Lower leg skin (tissue), 4 donors: Measurements from ENCODE around the gene VPS8. TPM values are rescaled to one million over a fixed set of nuclear protein-coding genes. Genes with fewer than 3 reads are reported as not detected.
A peak's percentile ranks its signal among the peaks of the same experiment; 100 is the strongest.

Experiments
- DNase-seq, 2 donors: peaks; one replicate each; pipeline ENCODE4 v3.0.0-alpha.2; 2019; ENCODE audit warnings: low spot score in 2 of 2
- H3K4me3 ChIP-seq: fragments of 200-600 bp; sonication (generic); 2 replicates; pipeline ENCODE4 v1.5.1; 2017; ENCODE audit warnings: mild to moderate bottlenecking, low read depth; ENCODE audit not compliant: poor library complexity, severe bottlenecking
- CTCF ChIP-seq, 3 donors: fragments of 450-650 bp; IDR thresholded peaks; one replicate each; pipeline ENCODE4 v1.5.1; 2016; ENCODE audit warnings: antibody characterized with exemption in 3 of 3, mild to moderate bottlenecking in 3 of 3, moderate library complexity in 2 of 3
- POLR2A ChIP-seq, 2 donors: fragments of 450-650 bp; IDR thresholded peaks; one replicate each; pipeline ENCODE4 v1.6.1; 2016 to 2017; ENCODE audit warnings: antibody characterized with exemption in 2 of 2, mild to moderate bottlenecking in 1 of 2, moderate library complexity in 1 of 2
- whole genome bisulfite sequencing, 2 donors: methylation state at CpG; one replicate each; pipeline ENCODE4 v1.1.5; 2018; 5-methylcytosine and 5-hydroxymethylcytosine counted together
- intact Hi-C: fragments of 100-400 bp; cut with DNase I; formaldehyde crosslinking; loops from one replicate; pipeline ENCODE4 v1.15.0; 2023; ENCODE audit warnings: low total_unique reads
- total RNA-seq, 4 donors: library from RNA; depleted of rRNA; stranded (reverse); fragments of >200 nt; gene quantifications; one replicate each; pipeline ENCODE4 v1.1.0, GENCODE V29; 2016

The VPS8 gene
- 10 to 100 TPM; 31.4 to 67.7 (median 55.1) TPM for total RNA-seq

- peak within 1 kb of the TSS; percentile 71 for H3K4me3 ChIP-seq
- TF ChIP-seq CTCF (IDR thresholded peaks at IDR 0.05): no peak
- TF ChIP-seq POLR2A (IDR thresholded peaks at IDR 0.05): no peak
- intact Hi-C loops: no loop called here
- peak; percentile 95 to 99 for DNase-seq
- 0 to 1% methylated on average over 45 to 50 of the region's 50 CpGs for WGBS, 2 donors
Measured at GRCh38 chr3:184811999-184812661, at the start of gene VPS8. Gene VPS8 (plus strand): TSS chr3:184812166. CDS start chr3:184824633, 12,467 bp downstream.

GRCh38 chr3:184764191-184764590, 47.8 kb upstream of the VPS8 start:
- TF ChIP-seq POLR2A (IDR thresholded peaks at IDR 0.05): no peak
- TF ChIP-seq CTCF (IDR thresholded peaks at IDR 0.05): no peak
- intact Hi-C loops: no loop called here
- no peak overlapping the region for H3K4me3 ChIP-seq
- DNase-seq: no peak
- WGBS, 2 donors: 91 to 96% methylated on average over 4 of the region's 4 CpGs

- 63% methylated on average over 10 of the region's 10 CpGs for WGBS, 2 donors
- intact Hi-C loops: no loop called here
- H3K4me3 ChIP-seq: no peak overlapping the region
- DNase-seq: no peak
- no peak for TF ChIP-seq CTCF (IDR thresholded peaks at IDR 0.05)
- no peak for TF ChIP-seq POLR2A (IDR thresholded peaks at IDR 0.05)
Measured at GRCh38 chr3:184765047-184765729, 46.8 kb upstream of the VPS8 start.

GRCh38 chr3:184765730-184766074, 46.3 kb upstream of the VPS8 start:
- no peak for TF ChIP-seq CTCF (IDR thresholded peaks at IDR 0.05)
- TF ChIP-seq POLR2A (IDR thresholded peaks at IDR 0.05): no peak
- WGBS, 2 donors: 68 to 72% methylated on average over 7 of the region's 7 CpGs
- H3K4me3 ChIP-seq: no peak overlapping the region
- DNase-seq: no peak
- intact Hi-C loops: no loop called here

- no peak overlapping the region for H3K4me3 ChIP-seq
- 36 to 51% methylated on average over 4 of the region's 4 CpGs for WGBS, 2 donors
- intact Hi-C loops: no loop called here
- DNase-seq: no peak
- TF ChIP-seq CTCF (IDR thresholded peaks at IDR 0.05) (no peak), POLR2A (IDR thresholded peaks at IDR 0.05) (no peak)
Measured at GRCh38 chr3:184766555-184767261, 45.3 kb upstream of the VPS8 start.
